ENCODE measurements around the gene FBXL16.

GRCh38 chr16:751152-752006, 45.8 kb upstream of the FBXL16 start:
- TF ChIP-seq CTCF (IDR thresholded peaks at IDR 0.05; ENCODE audit: low read depth, low read length) (no peak), EZH2phosphoT487 (IDR thresholded peaks at IDR 0.05; ENCODE audit: low read depth) (no peak)
